Duodenal mucosa (tissue), 2 donors: ENCODE measurements around the gene MFGE8.

Experiments used
- H3K27ac ChIP-seq: one replicate; pipeline ENCODE4 v1.7.0; 2013; ENCODE audit warnings: low read depth, low read length
- H3K27me3 ChIP-seq, 2 donors: one replicate each; pipeline ENCODE4 v1.7.0; 2013; ENCODE audit warnings: low read length in 2 of 2, control low read depth in 1 of 2; ENCODE audit not compliant: insufficient read depth in 2 of 2, control insufficient read depth in 1 of 2
- H3K36me3 ChIP-seq, 2 donors: one replicate each; pipeline ENCODE4 v1.7.0; 2013; ENCODE audit warnings: low read length in 2 of 2, control low read depth in 1 of 2; ENCODE audit not compliant: insufficient read depth in 2 of 2, control insufficient read depth in 1 of 2
- H3K4me1 ChIP-seq, 2 donors: one replicate each; pipeline ENCODE4 v1.7.0; 2013; ENCODE audit warnings: low read length in 2 of 2, control low read depth in 1 of 2; ENCODE audit not compliant: insufficient read depth in 2 of 2, control insufficient read depth in 1 of 2
- H3K4me3 ChIP-seq, 2 donors: one replicate each; pipeline ENCODE4 v1.7.0; 2013; ENCODE audit warnings: low read length in 2 of 2, low read depth in 1 of 2
- H3K9ac ChIP-seq, 2 donors: one replicate each; pipeline ENCODE4 v1.7.0; 2013; ENCODE audit warnings: low read length in 2 of 2, low read depth in 1 of 2
- H3K9me3 ChIP-seq, 2 donors: one replicate each; pipeline ENCODE4 v1.7.0; 2013; ENCODE audit warnings: low read length in 2 of 2, control low read depth in 1 of 2; ENCODE audit not compliant: control insufficient read depth in 1 of 2

MFGE8 gene

GRCh38 chr15:88859550-88859949, 53.6 kb downstream of the MFGE8 start:
- no peak overlapping the region for H3K4me3 ChIP-seq
- H3K27ac ChIP-seq: no peak overlapping the region
- H3K9ac ChIP-seq: no peak overlapping the region
- H3K4me1 ChIP-seq: no peaks in the 10 kb centered on the region
- no peaks in the 10 kb centered on the region for H3K9me3 ChIP-seq
- H3K27me3 ChIP-seq: no peaks in the 10 kb centered on the region
- no peaks in the 10 kb centered on the region for H3K36me3 ChIP-seq

- Histone ChIP-seq H3K27me3 (no peaks in the 10 kb centered on the region), H3K4me1 (no peaks in the 10 kb centered on the region), H3K9me3 (no peaks in the 10 kb centered on the region), H3K27ac (no peak overlapping the region), H3K36me3 (no peaks in the 10 kb centered on the region), H3K9ac (no peak overlapping the region), H3K4me3 (no peak overlapping the region)
These were observed 54.2 kb downstream of the MFGE8 start for GRCh38 chr15:88858934-88859333.

GRCh38 chr15:88852476-88852875, 60.7 kb downstream of the MFGE8 start:
- H3K4me3 ChIP-seq: no peak overlapping the region
- H3K36me3 ChIP-seq: no peaks in the 10 kb centered on the region
- peaks cover 0 to 4% of the 10 kb centered on the region in 2 donors for H3K27me3 ChIP-seq
- no peaks in the 10 kb centered on the region for H3K4me1 ChIP-seq
- H3K9me3 ChIP-seq: no peaks in the 10 kb centered on the region
- H3K9ac ChIP-seq: no peak overlapping the region
- H3K27ac ChIP-seq: no peak overlapping the region

DNA sequence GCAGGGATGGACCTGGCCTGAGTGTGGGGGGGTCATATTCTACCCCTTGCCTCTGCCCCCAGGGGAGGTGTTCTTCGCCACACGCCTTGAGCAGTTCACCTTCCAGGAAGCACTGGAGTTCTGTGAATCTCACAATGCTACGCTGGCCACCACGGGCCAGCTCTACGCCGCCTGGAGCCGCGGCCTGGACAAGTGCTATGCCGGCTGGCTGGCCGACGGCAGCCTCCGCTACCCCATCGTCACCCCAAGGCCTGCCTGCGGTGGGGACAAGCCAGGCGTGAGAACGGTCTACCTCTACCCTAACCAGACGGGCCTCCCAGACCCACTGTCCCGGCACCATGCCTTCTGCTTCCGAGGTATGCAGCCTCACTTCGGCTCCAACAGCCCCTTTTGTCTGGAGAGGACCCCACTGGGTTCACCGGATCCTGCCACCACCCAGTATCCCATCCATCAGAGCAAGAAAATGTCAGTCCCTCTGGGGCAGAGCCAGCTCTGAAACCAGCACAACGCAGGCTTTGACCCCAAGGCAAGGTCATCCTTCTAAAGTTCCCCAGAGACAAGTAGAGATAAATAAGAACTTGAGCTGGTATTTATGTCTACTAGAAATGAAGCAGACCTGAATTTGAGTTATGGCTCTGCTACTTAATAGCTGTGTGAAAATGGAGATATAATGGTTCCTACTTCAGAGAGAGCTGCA, 63.7 kb downstream of the MFGE8 start:
- Histone ChIP-seq H3K9me3 (no peaks in the 10 kb centered on the region), H3K4me3 (no peak overlapping the region), H3K27me3 (peaks cover 0 to 4% of the 10 kb centered on the region in 2 donors), H3K36me3 (no peaks in the 10 kb centered on the region), H3K27ac (no peak overlapping the region), H3K9ac (no peak overlapping the region), H3K4me1 (no peaks in the 10 kb centered on the region)
